ENCODE results near the gene GNB1L.
"Not testable (repeated sequence)": the region's sequence is repeated elsewhere in the genome, so short reads cannot be mapped to it uniquely, and the experiment has no call there.

GNB1L gene

DNA sequence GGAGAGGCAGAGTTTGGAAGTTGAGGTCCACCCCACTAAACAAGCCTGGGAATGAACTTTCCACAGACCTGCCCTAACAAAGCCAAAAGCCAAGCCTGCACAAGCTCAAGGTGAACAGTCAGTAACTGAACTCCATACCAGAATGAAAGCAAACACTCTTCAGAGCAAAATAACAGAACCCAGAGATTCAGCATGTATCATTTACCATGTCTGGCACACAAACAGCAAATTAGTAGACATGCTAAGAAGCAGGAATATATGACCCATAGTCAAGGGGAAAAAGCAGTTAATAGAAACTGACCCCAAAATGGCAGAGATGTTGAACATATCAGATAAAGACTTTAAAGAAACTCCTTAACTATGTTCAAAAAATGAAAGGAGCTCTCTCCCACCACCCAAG lies 62.8 kb downstream of the GNB1L start:
- DNase-seq = no peak

DNA sequence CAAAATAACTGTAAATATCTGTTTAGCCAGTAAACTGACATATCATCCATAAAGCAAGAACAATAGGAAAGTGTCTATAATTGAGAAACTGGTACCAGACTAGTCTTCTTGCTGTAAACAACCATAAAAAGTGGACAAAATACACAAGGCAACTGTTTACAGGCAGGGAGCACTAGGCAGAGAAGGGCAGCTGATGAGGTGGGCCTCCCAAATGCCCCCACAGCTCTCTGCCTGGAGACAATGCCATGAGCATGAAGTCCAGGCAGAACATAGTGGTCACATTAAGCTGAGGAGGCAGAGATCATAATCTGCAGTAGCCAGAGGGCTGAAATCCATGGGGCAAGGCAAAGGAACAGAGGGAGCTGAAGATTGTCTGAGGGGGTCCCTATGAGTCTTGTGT lies 63.4 kb downstream of the GNB1L start:
- no peak for DNase-seq

GRCh38 chr22:19789828-19790227 lies 64.8 kb downstream of the GNB1L start:
- no peak for DNase-seq

- no peak for DNase-seq
Measured at GRCh38 chr22:19789406-19789805, 65.3 kb downstream of the GNB1L start.

DNA sequence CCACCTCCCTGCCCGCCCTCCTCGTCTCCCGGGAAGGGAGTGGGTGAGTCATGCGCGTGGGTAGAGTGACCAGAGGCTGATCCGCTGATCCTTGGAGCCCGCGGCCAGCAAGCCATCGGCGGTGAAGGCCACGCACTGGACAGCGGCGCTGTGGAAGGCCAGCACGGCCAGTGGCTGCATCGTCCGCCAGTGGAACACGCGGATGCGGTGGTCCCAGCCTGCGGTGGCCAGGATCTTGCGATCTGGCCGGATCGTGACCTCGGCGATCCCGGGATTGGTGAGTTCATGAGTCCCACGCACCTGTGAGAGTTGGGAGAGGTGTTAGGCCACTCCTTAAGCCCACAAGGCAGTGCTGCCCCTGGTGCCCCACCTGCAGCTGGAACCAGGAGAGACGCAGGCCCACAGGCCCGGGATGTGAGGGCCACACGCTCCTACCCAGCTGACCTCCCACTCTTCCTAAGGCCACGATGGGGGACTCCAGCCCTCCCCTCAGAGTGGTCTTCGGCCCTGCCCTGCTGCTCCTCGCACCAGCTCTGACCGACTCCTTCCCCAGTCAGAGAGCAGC lies 65.9 kb downstream of the GNB1L start:
- no peak for DNase-seq

GRCh38 chr22:19787849-19788141 lies 66.9 kb downstream of the GNB1L start:
- DNase-seq = no peak

- no peak for DNase-seq
Measured at GRCh38 chr22:19786959-19787848, 67.5 kb downstream of the GNB1L start.

GRCh38 chr22:19786264-19786585 lies 68.4 kb downstream of the GNB1L start:
- DNase-seq = no peak

GRCh38 chr22:19785461-19786263 lies 69.0 kb downstream of the GNB1L start:
- DNase-seq = no peak

GRCh38 chr22:19784384-19785175 lies 70.1 kb downstream of the GNB1L start:
- no peak for DNase-seq

DNA sequence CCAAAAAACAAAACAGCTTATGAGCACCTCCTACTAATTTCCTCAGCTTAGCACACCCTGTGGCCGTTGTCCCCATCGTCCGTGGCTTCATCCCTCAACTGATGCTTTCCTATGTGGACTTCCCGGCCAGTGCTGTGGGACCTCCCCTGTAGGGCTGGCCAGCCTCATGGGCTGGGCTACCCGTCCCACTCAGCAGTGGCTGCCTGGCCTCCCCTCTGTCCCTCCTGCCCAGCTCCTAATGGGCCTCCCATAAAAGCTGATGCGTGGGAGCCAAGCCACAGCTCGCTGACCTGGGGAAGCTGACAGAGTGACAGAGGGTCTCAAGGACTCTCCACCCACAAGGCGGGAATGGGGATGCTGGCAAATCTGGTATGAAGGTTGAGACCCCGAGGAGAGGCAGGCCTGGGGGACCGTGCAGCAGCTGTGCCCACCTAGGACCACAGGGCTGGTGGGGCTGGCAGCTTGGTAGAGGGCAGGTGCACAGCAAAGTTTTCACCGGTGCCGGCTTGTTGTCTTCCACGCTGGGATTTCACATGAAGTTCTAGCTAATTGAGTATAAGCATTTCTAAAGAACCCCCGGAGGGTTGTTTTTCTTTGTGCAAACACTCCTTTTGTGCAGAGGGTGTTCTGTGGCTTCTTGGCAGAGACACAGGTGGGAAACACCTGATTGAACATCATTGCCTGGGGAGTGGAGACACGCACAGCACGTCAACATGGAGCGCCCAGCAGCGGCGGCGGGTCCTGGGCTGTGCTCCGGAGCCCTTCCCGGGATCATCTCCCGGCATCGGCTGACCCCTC lies 70.9 kb downstream of the GNB1L start:
- no peak for DNase-seq

- no peak for DNase-seq
Measured at GRCh38 chr22:19782533-19782932, 72.1 kb downstream of the GNB1L start.

DNA sequence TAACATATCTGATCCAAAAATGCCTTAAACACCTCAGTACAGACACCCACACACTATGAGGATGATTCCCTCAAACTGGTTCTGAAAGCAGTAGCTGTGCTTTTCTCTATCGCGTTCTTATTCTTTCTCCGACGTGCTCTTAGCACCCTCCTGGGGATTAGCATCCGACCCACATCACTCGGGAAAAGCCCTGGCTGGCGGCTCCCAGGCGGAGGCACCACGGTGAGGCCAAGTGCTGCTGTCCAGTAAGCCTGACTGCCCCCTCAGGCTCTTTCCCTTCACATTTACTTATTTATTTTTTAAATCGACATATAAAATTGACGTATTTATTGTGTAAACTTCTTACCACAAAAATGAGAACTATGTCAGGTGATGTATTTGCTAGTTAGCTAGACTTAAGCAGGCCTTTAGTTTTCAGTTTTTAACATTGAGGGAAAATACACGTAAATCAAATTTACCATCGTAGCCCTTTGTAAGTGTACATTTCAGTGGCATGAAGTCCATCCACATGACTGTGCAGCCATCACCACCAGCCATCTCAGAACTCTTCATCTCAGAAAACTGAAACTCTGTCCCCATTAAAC lies 74.9 kb downstream of the GNB1L start:
- no peak for DNase-seq

DNA sequence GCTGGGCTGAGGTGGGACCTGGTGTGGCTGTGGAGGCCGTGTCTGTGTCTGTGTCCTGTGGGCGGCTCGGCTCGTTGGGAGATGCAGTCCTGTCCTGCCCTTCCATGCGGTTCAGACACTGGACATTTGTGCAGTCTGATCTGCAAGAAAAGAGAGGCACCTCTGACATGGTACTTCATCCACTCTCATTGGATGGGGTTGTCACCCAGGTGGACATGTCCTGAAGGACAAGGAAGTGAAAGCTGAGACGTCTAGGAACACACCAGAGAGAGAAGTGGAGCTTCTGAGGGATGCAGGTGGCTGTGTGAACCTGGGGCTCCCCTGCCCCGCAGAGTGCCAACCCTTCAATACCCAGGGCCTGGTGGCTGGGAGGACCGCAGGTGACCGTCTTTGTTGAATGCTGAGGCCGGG lies 75.7 kb downstream of the GNB1L start:
- DNase-seq = no peak

- DNase-seq = not testable (repeated sequence)
Measured at GRCh38 chr22:19777192-19777591, 77.5 kb downstream of the GNB1L start.

DNA sequence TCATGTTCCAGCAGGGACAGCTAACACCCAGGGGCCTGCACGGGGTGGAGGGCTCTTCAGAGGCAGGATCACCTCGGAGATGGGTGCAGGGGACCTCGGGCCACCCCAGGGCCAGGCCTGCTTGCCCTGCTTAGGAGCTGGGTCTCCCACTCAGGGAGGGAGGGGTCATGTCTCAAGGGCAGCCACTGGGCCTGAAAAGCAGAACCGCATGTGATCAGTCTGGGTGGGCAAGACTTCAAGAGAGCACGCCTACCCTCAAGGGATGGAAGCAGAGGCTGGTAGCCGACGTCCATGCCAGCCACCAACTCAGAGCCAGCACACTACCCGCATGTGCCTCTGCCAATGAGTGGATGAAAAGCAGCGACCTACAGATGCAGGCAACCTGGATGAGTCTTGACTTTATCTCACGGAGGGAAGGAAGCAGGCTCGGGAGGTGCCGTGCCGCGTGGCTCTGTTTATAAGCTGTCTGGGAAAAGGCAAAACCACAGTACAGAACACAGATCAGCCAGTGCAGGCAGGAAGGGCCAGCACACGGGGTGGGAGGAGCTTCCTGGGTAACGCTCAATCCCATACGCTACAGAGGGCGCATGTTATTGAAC lies 78.1 kb downstream of the GNB1L start:
- DNase-seq = no peak

DNA sequence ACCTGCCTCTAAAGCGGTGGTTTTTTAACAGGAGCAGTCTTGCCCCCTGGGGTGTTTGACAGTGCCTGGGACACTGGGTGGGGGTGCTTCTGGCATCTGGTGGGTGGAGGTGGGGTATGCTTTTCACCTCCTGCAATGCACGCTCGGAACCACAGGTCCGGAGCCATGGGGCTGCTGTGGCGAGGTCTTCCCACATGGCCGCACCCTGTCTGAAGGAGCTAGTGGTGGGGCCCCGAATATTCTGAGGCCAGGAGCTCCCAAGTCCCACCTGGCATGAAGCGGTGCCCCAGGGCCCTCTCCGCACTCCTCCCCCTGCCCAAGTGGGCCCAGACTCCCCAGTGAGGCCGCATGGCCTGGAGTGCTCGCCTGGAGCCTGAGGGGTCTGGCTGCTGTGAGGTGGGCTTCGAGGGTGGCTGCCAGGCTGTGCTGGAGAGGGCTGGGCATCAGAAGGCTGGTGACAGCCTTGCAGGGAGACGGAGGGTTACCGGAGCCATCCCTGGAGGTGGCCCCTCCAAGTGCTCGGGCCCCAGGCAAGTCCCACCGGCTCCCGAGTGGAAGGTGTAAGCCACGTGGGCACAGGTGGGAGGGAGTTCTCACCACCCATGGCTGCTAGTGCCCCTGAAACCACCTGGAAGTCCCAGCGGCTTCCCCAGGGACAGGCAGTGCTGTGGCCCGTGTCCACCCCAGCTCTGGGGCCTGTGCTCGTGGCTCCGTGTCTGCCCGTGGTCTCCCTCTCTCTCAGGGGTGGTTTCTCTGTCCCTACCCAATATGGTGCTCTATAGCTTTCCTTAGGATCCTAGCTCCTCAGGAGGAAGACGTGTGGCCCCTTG lies 79.0 kb downstream of the GNB1L start:
- no peak for DNase-seq

DNA sequence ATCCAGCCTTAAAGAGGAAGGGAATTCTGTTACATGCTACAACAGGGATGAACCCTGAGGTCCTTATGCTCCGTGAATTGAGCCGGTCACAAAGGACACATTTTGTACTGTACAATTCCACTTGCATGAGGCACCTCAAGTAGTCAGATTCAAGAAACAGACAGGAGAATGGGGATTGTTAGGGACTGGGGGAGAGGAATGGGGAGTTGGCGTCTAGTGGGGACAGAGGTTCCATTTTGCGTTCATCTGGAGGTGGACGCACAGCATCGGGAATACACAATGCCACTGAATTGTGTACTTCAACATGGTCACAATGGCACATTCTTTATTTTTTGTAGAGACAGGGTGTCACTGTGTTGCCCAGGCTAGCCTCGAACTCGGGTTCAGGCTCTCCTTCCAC lies 80.0 kb downstream of the GNB1L start:
- DNase-seq = no peak

DNA sequence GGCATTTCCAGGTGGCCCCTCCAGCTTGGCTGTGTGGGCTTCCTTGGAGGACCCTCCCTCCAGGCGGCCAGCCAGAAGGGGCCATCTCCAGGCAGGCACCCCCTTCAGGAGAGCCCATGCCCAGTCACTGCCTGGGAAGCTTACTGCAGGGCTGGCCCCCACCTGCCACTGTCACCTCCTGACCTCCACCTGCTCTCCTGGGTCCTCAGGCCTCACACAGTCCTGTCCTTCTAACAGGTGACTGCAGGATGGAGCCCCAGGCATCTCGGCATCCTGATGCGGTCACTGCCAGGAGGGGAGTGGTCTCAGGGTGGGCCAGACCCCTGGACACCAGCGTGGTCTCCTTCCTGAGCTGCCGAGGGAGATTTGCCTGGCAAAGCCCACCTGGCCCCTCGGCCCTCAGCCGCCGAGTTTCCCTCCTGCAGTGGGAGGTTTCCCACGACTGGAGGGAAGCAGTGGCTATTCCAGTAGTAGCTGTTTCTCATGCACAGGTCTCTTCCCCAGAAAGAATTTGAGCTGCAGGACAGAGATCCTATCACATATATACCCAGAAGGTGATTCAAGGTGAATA lies 81.1 kb downstream of the GNB1L start:
- no peak for DNase-seq
